Measurements from ENCODE around the gene SENP3.

DNA sequence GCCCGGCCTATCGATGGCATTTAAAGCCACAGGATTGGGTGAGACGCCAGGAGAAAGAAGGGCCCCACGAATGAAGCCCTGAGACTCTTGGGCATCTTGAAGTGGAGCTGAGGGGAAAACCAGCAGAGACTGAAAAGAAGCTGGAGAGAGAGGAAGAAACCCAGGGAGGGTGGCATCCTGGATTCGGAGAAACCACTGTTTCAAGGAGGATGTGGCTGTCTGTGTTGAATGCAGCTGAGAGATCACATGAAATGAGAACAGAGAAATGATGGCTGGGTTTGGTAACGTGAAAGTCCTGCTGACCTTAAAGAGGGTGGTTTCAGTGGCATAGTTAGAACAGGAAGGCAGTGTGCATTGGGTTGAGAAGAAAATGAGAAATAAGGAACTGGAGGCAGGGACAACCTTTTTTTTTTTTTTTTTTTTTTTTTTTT is 9.1 kb upstream of the SENP3 start:
- TF ChIP-seq POLR2AphosphoS5 (IDR thresholded peaks at IDR 0.05; ENCODE audit: low read depth, low read length) (no peak), TAF1 (IDR thresholded peaks at IDR 0.05; ENCODE audit: borderline replicate concordance, insufficient read depth, low read length) (no peak), SIN3A (IDR thresholded peaks at IDR 0.05; ENCODE audit: borderline replicate concordance, insufficient read depth, low read length) (no peak), REST (IDR thresholded peaks at IDR 0.05; ENCODE audit: insufficient read depth in 1 of 2, low read depth in 2 of 2, low read length in 2 of 2) (no peak)

Data from PFSK-1 (cell line).